KMS-11 (cell line): ENCODE measurements around the gene HEPACAM.

Source experiments
- H2AFZ ChIP-seq: fragments of 200-600 bp; sonication (generic); 2 replicates; pipeline ENCODE4 v1.6.1; 2016; ENCODE audit warnings: antibody characterized with exemption, mixed run types, low read depth
- H3K27ac ChIP-seq: fragments of 200-600 bp; sonication (generic); 2 replicates; pipeline ENCODE4 v1.6.1; 2016; ENCODE audit warnings: mild to moderate bottlenecking, mixed run types
- H3K27me3 ChIP-seq: fragments of 200-600 bp; sonication (generic); 2 replicates; pipeline ENCODE4 v1.6.1; 2017; ENCODE audit warnings: mild to moderate bottlenecking, low read depth, mixed run types, moderate library complexity; ENCODE audit not compliant: insufficient read depth
- H3K36me3 ChIP-seq: fragments of 200-600 bp; sonication (generic); 2 replicates; pipeline ENCODE4 v1.6.1; 2017; ENCODE audit warnings: mild to moderate bottlenecking, mixed run types; ENCODE audit not compliant: insufficient read depth
- H3K4me1 ChIP-seq: fragments of 200-600 bp; sonication (generic); 2 replicates; pipeline ENCODE4 v1.6.1; 2016; ENCODE audit warnings: mild to moderate bottlenecking, low read depth, mixed run types; ENCODE audit not compliant: poor library complexity, severe bottlenecking
- H3K4me2 ChIP-seq: fragments of 200-600 bp; sonication (generic); 2 replicates; pipeline ENCODE4 v1.7.0; 2016; ENCODE audit warnings: mild to moderate bottlenecking, mixed run types
- H3K4me3 ChIP-seq: fragments of 200-600 bp; sonication (generic); IDR thresholded peaks from 2 replicates; pipeline ENCODE4 v1.6.1; 2017; ENCODE audit warnings: low read depth, low read length, mixed read lengths; ENCODE audit not compliant: insufficient read depth
- H3K79me2 ChIP-seq: fragments of 200-600 bp; sonication (generic); 2 replicates; pipeline ENCODE4 v1.6.1; 2016; ENCODE audit warnings: low read depth, mixed run types; ENCODE audit not compliant: insufficient read depth
- H3K9ac ChIP-seq: fragments of 200-600 bp; sonication (generic); 2 replicates; pipeline ENCODE4 v1.6.1; 2016; ENCODE audit warnings: mild to moderate bottlenecking, mixed run types
- H4K20me1 ChIP-seq: fragments of 200-600 bp; sonication (generic); 2 replicates; pipeline ENCODE4 v1.6.1; 2016; ENCODE audit warnings: mild to moderate bottlenecking, mixed run types; ENCODE audit not compliant: insufficient read depth
- TF ChIP-seq, protein P1 (sequence below): fragments of 200-600 bp; sonication (generic); conservative IDR thresholded peaks from 2 replicates; pipeline ENCODE4 v1.6.1; 2017; ENCODE audit warnings: low read depth, mild to moderate bottlenecking, antibody characterized with exemption, low read length, moderate library complexity, mixed read lengths

The HEPACAM gene

DNA sequence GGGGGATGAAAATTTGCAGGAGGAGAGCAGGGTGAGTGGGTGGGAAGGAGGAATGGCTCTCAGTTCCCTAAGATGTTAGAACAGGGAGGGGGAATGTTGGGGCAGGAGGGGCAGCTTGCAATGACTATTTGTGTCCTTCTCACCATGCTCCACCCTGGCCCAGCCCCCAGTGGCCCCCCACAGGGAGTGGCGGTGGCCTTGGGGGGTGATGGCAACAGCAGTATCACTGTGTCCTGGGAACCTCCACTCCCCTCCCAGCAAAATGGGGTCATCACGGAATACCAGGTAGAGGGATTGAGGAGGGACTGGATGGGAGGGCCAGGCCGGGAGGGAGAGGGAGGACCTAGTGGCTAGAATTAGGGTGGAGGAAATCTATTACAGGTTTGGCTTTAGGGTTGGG, 60.4 kb downstream of the HEPACAM start:
- Histone ChIP-seq H4K20me1 (no peaks in the 10 kb centered on the region), H3K4me2 (peak overlapping the region; percentile 48; the same call in 1 of the 2 replicates), H3K4me3 (no peak overlapping the region), H3K27me3 (no peaks in the 10 kb centered on the region), H3K36me3 (no peaks in the 10 kb centered on the region), H3K27ac (no peak overlapping the region), H3K9ac (no peak overlapping the region), H3K79me2 (no peaks in the 10 kb centered on the region), H2AFZ (no peak overlapping the region; the same call in 1 of the 2 replicates), H3K4me1 (no peaks in the 10 kb centered on the region)
- TF ChIP-seq, protein P1, sequence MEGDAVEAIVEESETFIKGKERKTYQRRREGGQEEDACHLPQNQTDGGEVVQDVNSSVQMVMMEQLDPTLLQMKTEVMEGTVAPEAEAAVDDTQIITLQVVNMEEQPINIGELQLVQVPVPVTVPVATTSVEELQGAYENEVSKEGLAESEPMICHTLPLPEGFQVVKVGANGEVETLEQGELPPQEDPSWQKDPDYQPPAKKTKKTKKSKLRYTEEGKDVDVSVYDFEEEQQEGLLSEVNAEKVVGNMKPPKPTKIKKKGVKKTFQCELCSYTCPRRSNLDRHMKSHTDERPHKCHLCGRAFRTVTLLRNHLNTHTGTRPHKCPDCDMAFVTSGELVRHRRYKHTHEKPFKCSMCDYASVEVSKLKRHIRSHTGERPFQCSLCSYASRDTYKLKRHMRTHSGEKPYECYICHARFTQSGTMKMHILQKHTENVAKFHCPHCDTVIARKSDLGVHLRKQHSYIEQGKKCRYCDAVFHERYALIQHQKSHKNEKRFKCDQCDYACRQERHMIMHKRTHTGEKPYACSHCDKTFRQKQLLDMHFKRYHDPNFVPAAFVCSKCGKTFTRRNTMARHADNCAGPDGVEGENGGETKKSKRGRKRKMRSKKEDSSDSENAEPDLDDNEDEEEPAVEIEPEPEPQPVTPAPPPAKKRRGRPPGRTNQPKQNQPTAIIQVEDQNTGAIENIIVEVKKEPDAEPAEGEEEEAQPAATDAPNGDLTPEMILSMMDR = no peak

DNA sequence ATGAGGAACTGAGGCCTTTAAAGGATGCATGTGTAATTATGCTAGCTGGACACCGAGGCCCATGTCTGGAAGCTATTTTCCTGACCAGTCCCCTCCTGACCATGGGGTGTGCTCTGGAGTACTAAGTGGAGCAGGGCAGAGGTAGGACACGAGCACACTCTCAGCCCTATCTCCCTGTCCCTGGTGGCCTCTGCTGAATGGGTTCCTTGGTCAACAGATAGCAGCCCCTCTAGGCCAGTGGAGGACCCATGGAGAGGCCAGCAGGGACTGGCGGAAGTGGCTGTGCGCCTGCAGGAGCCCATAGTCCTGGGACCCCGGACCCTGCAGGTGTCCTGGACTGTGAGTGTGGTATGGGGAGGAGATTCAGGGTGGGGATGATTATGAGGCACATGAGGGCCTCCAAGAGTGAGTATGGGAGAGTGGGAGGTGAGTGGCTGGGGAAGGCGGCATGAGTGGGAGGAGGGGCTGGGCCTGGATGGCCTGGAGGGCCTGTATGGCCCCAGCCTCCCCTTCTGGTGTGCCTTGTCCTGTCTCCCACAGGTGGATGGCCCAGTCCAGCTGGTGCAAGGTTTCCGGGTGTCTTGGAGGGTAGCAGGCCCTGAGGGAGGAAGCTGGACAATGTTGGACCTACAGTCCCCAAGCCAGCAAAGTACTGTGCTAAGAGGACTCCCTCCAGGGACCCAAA, 61.1 kb downstream of the HEPACAM start:
- H4K20me1 ChIP-seq = no peaks in the 10 kb centered on the region
- H3K4me3 ChIP-seq = no peak overlapping the region
- H2AFZ ChIP-seq = no peak overlapping the region
- TF ChIP-seq, protein P1 = no peak
- no peak overlapping the region for H3K4me2 ChIP-seq
- H3K9ac ChIP-seq = no peak overlapping the region
- no peak overlapping the region for H3K27ac ChIP-seq
- no peaks in the 10 kb centered on the region for H3K79me2 ChIP-seq
- no peaks in the 10 kb centered on the region for H3K36me3 ChIP-seq
- no peaks in the 10 kb centered on the region for H3K4me1 ChIP-seq
- H3K27me3 ChIP-seq = no peaks in the 10 kb centered on the region

DNA sequence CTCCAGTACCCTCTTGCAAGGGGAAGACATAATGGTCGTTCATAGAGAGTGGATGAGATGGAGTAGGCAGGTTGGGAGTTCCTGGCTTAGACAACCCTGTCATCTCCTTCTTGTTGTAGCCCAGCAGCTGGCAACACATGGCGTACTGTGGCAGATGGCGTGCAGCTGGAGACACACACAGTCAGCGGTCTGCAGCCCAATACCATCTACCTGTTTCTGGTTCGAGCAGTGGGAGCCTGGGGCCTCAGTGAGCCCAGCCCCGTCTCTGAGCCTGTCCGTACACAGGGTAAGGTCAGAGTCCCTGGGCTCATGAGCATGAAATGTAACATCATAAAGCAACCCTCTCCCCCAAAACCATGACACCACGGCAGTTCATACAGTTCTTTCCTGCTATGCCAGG, 61.9 kb downstream of the HEPACAM start:
- no peak overlapping the region for H2AFZ ChIP-seq
- no peak overlapping the region for H3K4me3 ChIP-seq
- H3K4me2 ChIP-seq = no peak overlapping the region
- TF ChIP-seq, protein P1 = no peak
- no peaks in the 10 kb centered on the region for H3K36me3 ChIP-seq
- H3K9ac ChIP-seq = no peak overlapping the region
- no peaks in the 10 kb centered on the region for H3K27me3 ChIP-seq
- no peaks in the 10 kb centered on the region for H3K4me1 ChIP-seq
- no peaks in the 10 kb centered on the region for H3K79me2 ChIP-seq
- H3K27ac ChIP-seq = no peak overlapping the region
- H4K20me1 ChIP-seq = no peaks in the 10 kb centered on the region

DNA sequence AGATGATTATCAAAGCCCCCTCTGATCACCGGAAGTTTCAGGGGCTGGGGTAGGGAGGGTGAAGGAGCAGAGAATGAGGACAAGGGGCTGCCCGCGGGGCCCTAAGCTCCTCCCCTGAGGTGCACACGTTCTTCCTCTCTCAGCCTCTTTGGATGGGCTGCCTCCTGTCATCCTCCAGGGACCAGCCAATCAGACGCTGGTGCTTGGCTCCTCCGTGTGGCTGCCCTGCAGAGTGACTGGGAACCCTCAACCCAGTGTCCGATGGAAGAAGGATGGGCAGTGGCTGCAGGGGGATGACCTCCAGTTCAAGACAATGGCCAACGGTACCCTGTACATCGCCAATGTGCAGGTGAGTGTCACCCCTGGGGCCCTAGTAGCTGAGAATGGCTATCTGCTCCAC, 63.1 kb downstream of the HEPACAM start:
- Histone ChIP-seq H3K4me2 (no peak overlapping the region), H3K27ac (no peak overlapping the region), H2AFZ (no peak overlapping the region), H3K4me1 (no peaks in the 10 kb centered on the region), H3K27me3 (no peaks in the 10 kb centered on the region), H3K9ac (no peak overlapping the region), H3K36me3 (no peaks in the 10 kb centered on the region), H4K20me1 (no peaks in the 10 kb centered on the region), H3K79me2 (no peaks in the 10 kb centered on the region), H3K4me3 (no peak overlapping the region)
- TF ChIP-seq, protein P1 = no peak
